Suprapubic skin (tissue), 4 donors: ENCODE measurements around the gene CHAC2.

Experiments
- EP300 ChIP-seq: sonication (generic); formaldehyde crosslinking; IDR thresholded peaks from one replicate; pipeline ENCODE4 v1.6.1; 2017; ENCODE audit warnings: antibody characterized with exemption
- POLR2A ChIP-seq, 2 donors: fragments of 450-650 bp; IDR thresholded peaks; one replicate each; pipeline ENCODE4 v1.6.1; 2017; ENCODE audit warnings: antibody characterized with exemption in 2 of 2, mild to moderate bottlenecking in 2 of 2, moderate library complexity in 2 of 2
- POLR2AphosphoS5 ChIP-seq, 3 donors: sonication (generic); formaldehyde crosslinking; IDR thresholded peaks; one replicate each; pipeline ENCODE4 v1.6.1; 2017; ENCODE audit warnings: antibody characterized with exemption in 3 of 3
- TF ChIP-seq, protein P1 (sequence below), 2 donors: fragments of 200-600 bp in 1 of 2; fragments of 450-650 bp in 1 of 2; sonication (generic) in 1 of 2; IDR thresholded peaks; one replicate each; pipeline ENCODE4 v1.5.1; 2016 to 2019; ENCODE audit warnings: antibody characterized with exemption in 2 of 2, mild to moderate bottlenecking in 1 of 2, moderate library complexity in 1 of 2

DNA sequence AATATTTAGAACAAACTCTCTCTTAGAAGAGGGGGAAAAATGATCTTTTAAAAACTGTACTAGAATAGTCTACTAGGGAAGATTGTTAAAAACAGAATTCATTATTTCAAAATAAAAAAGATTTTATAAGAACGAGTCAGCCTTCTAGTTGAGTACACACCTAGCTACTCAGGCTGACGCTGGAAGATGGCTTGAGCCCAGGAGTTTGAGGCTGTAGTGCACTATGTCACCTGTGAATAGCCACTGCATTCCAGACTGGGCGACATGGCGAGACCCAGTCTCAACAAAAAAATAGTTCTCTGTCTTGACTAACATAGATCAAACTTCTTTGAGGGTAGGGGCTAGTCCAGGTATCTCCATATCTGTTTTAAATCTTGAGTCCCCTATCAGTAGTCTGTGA, 53.1 kb downstream of the CHAC2 start:
- TF ChIP-seq, protein P1, sequence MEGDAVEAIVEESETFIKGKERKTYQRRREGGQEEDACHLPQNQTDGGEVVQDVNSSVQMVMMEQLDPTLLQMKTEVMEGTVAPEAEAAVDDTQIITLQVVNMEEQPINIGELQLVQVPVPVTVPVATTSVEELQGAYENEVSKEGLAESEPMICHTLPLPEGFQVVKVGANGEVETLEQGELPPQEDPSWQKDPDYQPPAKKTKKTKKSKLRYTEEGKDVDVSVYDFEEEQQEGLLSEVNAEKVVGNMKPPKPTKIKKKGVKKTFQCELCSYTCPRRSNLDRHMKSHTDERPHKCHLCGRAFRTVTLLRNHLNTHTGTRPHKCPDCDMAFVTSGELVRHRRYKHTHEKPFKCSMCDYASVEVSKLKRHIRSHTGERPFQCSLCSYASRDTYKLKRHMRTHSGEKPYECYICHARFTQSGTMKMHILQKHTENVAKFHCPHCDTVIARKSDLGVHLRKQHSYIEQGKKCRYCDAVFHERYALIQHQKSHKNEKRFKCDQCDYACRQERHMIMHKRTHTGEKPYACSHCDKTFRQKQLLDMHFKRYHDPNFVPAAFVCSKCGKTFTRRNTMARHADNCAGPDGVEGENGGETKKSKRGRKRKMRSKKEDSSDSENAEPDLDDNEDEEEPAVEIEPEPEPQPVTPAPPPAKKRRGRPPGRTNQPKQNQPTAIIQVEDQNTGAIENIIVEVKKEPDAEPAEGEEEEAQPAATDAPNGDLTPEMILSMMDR (IDR thresholded peaks at IDR 0.05): no peak
- TF ChIP-seq EP300 (no peak), POLR2A (IDR thresholded peaks at IDR 0.05) (no peak), POLR2AphosphoS5 (IDR thresholded peaks at IDR 0.05) (no peak)
